ENCODE results near the gene C1orf198. TPM values are rescaled to one million over a fixed set of nuclear protein-coding genes. Genes with fewer than 3 reads are reported as not detected.

C1orf198 gene
- total RNA-seq, 2 donors from 2014 or later: 166 to 273 TPM

GRCh38 chr1:230905733-230906132, 37.4 kb upstream of the C1orf198 start:
- no peak for DNase-seq (ENCODE audit: low spot score)
- H3K4me1 ChIP-seq (ENCODE audit: control insufficient read depth in 1 of 2, low read depth in 2 of 2): peaks cover 13 to 29% of the 10 kb centered on the region in 2 donors
- H3K4me3 ChIP-seq: peak overlapping the region; percentile 4
- TF ChIP-seq CTCF (IDR thresholded peaks at IDR 0.05): no peak
- no peaks in the 10 kb centered on the region for H3K9me3 ChIP-seq
- no peaks in the 10 kb centered on the region for H3K36me3 ChIP-seq
- no peaks in the 10 kb centered on the region for H3K27me3 ChIP-seq (replicated peaks; ENCODE audit: insufficient read depth)
- no peak for ATAC-seq (ENCODE audit: insufficient number of reproducible peaks, low FRiP score, low read depth)
- H3K27ac ChIP-seq: peak overlapping the region; percentile 32 to 68

DNA sequence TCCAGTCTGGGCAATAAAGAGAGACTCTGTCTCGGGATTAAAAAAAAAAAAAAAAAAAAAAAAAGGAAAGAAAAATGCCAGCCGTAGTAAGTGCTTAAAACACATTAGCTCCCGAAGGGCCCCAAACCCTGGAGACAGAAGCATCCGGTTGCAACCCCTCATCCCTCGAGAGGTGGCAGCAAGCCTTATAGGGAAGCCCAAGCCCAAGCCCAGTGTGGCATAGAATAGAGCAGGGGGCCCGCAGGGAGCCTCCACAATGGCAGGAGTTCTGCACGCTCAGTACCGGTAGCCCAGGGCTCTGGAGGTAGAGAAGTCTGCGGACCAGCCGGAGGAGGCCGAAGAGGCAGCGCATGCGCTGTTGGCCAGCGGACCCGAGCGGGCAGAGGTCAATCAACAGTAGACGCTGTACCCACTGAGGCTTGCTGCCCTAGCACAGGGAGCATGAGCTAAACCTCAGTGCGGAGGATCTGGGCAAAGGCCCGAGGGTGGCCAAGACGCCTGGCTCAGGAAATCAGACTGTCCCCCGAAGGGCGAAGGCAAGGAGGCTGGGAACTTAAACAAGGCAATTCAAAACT, 34.1 kb upstream of the C1orf198 start:
- H3K9me3 ChIP-seq: no peaks in the 10 kb centered on the region
- no peak overlapping the region for H3K4me3 ChIP-seq
- ATAC-seq (ENCODE audit: insufficient number of reproducible peaks, low FRiP score, low read depth) (no peak), DNase-seq (ENCODE audit: low spot score) (no peak)
- no peaks in the 10 kb centered on the region for H3K27me3 ChIP-seq (replicated peaks; ENCODE audit: insufficient read depth)
- H3K4me1 ChIP-seq (ENCODE audit: control insufficient read depth in 1 of 2, low read depth in 2 of 2): peaks cover 16 to 19% of the 10 kb centered on the region in 2 donors
- no peak overlapping the region for H3K27ac ChIP-seq
- TF ChIP-seq CTCF (IDR thresholded peaks at IDR 0.05): no peak
- no peaks in the 10 kb centered on the region for H3K36me3 ChIP-seq

DNA sequence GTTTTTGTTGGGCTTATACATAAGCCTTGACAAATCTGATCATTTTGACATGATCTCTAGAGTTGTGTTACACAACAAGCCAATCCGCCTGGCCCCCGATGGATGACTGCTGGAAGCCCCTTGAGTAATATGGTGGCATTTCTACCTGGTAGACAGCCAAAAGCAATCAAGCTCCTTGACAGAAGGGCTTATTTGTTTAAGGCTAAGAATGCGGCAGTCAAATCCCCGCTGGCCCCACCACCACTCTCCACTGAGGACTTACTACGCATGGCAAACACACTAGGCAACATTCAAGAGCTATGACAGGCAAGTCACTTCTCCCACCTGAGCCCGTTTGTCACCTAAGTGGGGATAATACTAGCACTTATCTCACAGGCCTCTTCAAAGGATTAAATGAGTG, 33.4 kb upstream of the C1orf198 start:
- no peaks in the 10 kb centered on the region for H3K27me3 ChIP-seq (replicated peaks; ENCODE audit: insufficient read depth)
- TF ChIP-seq CTCF (IDR thresholded peaks at IDR 0.05): no peak

GRCh38 chr1:230900984-230901383, 32.7 kb upstream of the C1orf198 start:
- no peak for TF ChIP-seq CTCF (IDR thresholded peaks at IDR 0.05)
- no peaks in the 10 kb centered on the region for H3K36me3 ChIP-seq
- H3K27ac ChIP-seq: peak overlapping the region; percentile 5 to 37
- H3K27me3 ChIP-seq (replicated peaks; ENCODE audit: insufficient read depth): no peaks in the 10 kb centered on the region
- ATAC-seq (ENCODE audit: insufficient number of reproducible peaks, low FRiP score, low read depth): no peak
- no peaks in the 10 kb centered on the region for H3K9me3 ChIP-seq
- peaks cover 16 to 23% of the 10 kb centered on the region in 2 donors for H3K4me1 ChIP-seq (ENCODE audit: control insufficient read depth in 1 of 2, low read depth in 2 of 2)
- no peak overlapping the region for H3K4me3 ChIP-seq
- no peak for DNase-seq (ENCODE audit: low spot score)

More for the DNA sequence above, 33.4 kb upstream of the C1orf198 start:
- Histone ChIP-seq H3K9me3 (no peaks in the 10 kb centered on the region), H3K36me3 (no peaks in the 10 kb centered on the region), H3K4me1 (ENCODE audit: control insufficient read depth in 1 of 2, low read depth in 2 of 2) (peaks cover 16 to 26% of the 10 kb centered on the region in 2 donors), H3K27ac (no peak overlapping the region), H3K4me3 (no peak overlapping the region)
- ATAC-seq (ENCODE audit: insufficient number of reproducible peaks, low FRiP score, low read depth) (no peak), DNase-seq (ENCODE audit: low spot score) (no peak)

DNA sequence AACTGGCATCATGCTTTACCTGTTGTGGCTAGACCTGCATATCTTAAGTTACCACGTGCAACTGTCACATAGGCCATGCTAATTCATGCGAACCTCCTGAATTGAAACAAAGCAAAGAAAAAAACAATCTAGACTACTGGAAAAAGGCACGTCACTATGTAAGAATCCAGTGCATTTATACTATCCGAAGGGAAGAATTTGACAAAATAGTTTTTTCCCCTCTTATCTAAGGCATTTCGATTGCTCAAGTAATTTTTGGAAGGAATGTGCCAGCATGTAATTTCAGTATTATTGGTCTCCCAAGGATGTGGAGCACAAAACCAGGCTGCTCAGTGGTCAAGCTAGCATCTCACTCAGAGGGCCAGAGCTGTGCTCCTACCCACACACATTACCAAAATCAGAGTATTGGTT, 31.5 kb upstream of the C1orf198 start:
- Histone ChIP-seq H3K36me3 (no peaks in the 10 kb centered on the region), H3K9me3 (no peaks in the 10 kb centered on the region), H3K27me3 (replicated peaks; ENCODE audit: insufficient read depth) (no peaks in the 10 kb centered on the region), H3K4me1 (ENCODE audit: control insufficient read depth in 1 of 2, low read depth in 2 of 2) (peaks cover 12% of the 10 kb centered on the region in 2 donors), H3K4me3 (no peak overlapping the region), H3K27ac (peak overlapping the region; percentile 5 to 37)
- DNase-seq (ENCODE audit: low spot score) (no peak), ATAC-seq (ENCODE audit: insufficient number of reproducible peaks, low FRiP score, low read depth) (peak; percentile 88)
- no peak for TF ChIP-seq CTCF (IDR thresholded peaks at IDR 0.05)

Data from thoracic aorta (tissue), 2 donors.